GM12878 (cell line): ENCODE data around the gene CLEC18A. TPM values are rescaled to one million over a fixed set of nuclear protein-coding genes. Genes with fewer than 3 reads are reported as not detected.
"Not testable (repeated sequence)": the region's sequence is repeated elsewhere in the genome, so short reads cannot be mapped to it uniquely, and the experiment has no call there.

Source experiments
- ATAC-seq: fragments of 200-7000 bp; cut with Tn5 transposase; 3 replicates; pipeline ENCODE4 v1.9.1; 2020; ENCODE audit warnings: mild to moderate bottlenecking, moderate library complexity
- BruUV-seq: library from RNA; stranded (reverse); fragments of 400-500 nt; replicated peaks from 2 replicates; lab custom pipeline; 2021; lab: Mats Ljungman, UMichigan
- CTCF ChIA-PET: fragments of 300-600 bp; sonication (Branson Sonifier 250); formaldehyde crosslinking; extraction: SDS; loops from one replicate; lab custom pipeline; 2021; ENCODE audit warnings: inconsistent platforms; lab: Yijun Ruan, JAX
- POLR2A ChIA-PET: fragments of 350-600 bp; formaldehyde crosslinking; extraction: SDS; loops from one replicate; lab custom pipeline; 2021; ENCODE audit warnings: inconsistent platforms; lab: Charles Lee
- RAD21 ChIA-PET: fragments of 300-600 bp; sonication (Branson Sonifier 250); formaldehyde crosslinking; loops from one replicate; lab custom pipeline; 2023; ENCODE audit warnings: antibody characterized with exemption; ENCODE audit not compliant: unreplicated experiment; lab: Charles Lee
- SMC1A ChIA-PET: fragments of 300-600 bp; sonication (Branson Sonifier 250); formaldehyde crosslinking; loops from one replicate; lab custom pipeline; 2023; ENCODE audit not compliant: unreplicated experiment, uncharacterized antibody; lab: Charles Lee
- DNase-seq: peaks from one replicate; pipeline ENCODE4 v3.0.0-alpha.2; 2011; ENCODE audit warnings: low read depth, low spot score
- FAIRE-seq: peaks from 3 replicates; lab custom pipeline; 2011; peaks lifted over from hg19 to GRCh38; lab: Jason Lieb, UNC
- H2AFZ ChIP-seq: 2 replicates; pipeline ENCODE4 v1.6.0; 2011; ENCODE audit warnings: low read depth, low read length, control low read depth; ENCODE audit not compliant: control insufficient read depth
- H3K27ac ChIP-seq: 2 replicates; pipeline ENCODE4 v1.5.1; 2011; ENCODE audit warnings: control low read depth; ENCODE audit not compliant: control insufficient read depth, insufficient read depth
- H3K27me3 ChIP-seq, 2 experiments: replicated peaks in 1 of 2; 2 replicates each; pipeline versions ENCODE4 v1.6.0 to v1.6.1; 2011; ENCODE audit warnings: low read length in 1 of 2; ENCODE audit not compliant: control insufficient read depth in 2 of 2, insufficient read depth in 2 of 2
- H3K36me3 ChIP-seq, 2 experiments: 2 replicates each; pipeline ENCODE4 v1.5.1; 2011; ENCODE audit warnings: low read length in 1 of 2; ENCODE audit not compliant: control insufficient read depth in 2 of 2, insufficient read depth in 2 of 2
- H3K4me1 ChIP-seq: 2 replicates; pipeline ENCODE4 v1.6.1; 2011; ENCODE audit warnings: mild to moderate bottlenecking, low read length, moderate library complexity, mixed read lengths; ENCODE audit not compliant: control insufficient read depth, insufficient read depth
- H3K4me2 ChIP-seq: 2 replicates; pipeline ENCODE4 v1.6.0; 2011; ENCODE audit warnings: control low read depth; ENCODE audit not compliant: control insufficient read depth, insufficient read depth
- H3K4me3 ChIP-seq: fragments of 200-600 bp; sonication (generic); 2 replicates; pipeline ENCODE4 v1.5.1; 2016
- H3K79me2 ChIP-seq: 2 replicates; pipeline ENCODE4 v1.6.0; 2011; ENCODE audit warnings: low read length; ENCODE audit not compliant: control insufficient read depth, insufficient read depth
- H3K9ac ChIP-seq: 2 replicates; pipeline ENCODE4 v1.8.0; 2011; ENCODE audit warnings: low read length, control low read depth, mixed read lengths; ENCODE audit not compliant: control insufficient read depth, insufficient read depth
- H3K9me3 ChIP-seq: replicated peaks from 3 replicates; pipeline ENCODE4 v1.5.1; 2011; ENCODE audit warnings: mild to moderate bottlenecking, low read length; ENCODE audit not compliant: control insufficient read depth, insufficient read depth
- H4K20me1 ChIP-seq: 2 replicates; pipeline ENCODE4 v1.6.0; 2011; ENCODE audit not compliant: control insufficient read depth, insufficient read depth
- HCFC1 ChIP-seq: fragments of 150-350 bp; IDR thresholded peaks from 2 replicates; pipeline ENCODE4 v1.6.1; 2014; ENCODE audit warnings: low read length
- WGBS: methylation state at CpG from one replicate; pipeline ENCODE4 v1.1.6; 2016; ENCODE audit warnings: low lambda C conversion rate; ENCODE audit not compliant: insufficient replicate concordance, insufficient coverage; ENCODE audit errors: missing lambda C conversion rate; 5-methylcytosine and 5-hydroxymethylcytosine counted together
- in situ Hi-C: fragments of 300-500 bp; cut with MboI; formaldehyde crosslinking; loops from 9 replicates; pipeline ENCODE4 v1.14.3; 2018; ENCODE audit warnings: mixed read lengths
- intact Hi-C: fragments of 100-400 bp; cut with micrococcal nuclease; formaldehyde crosslinking; loops from one replicate; pipeline ENCODE4 v1.14.2; 2022; ENCODE audit not compliant: unreplicated experiment
- polyA plus RNA-seq, 11 experiments: library from polyadenylated mRNA; depleted of rRNA in 4 of 11; unstranded in 6 of 11; stranded (reverse) in 5 of 11; fragments of >200 nt; fragmentation: Nextera tagmentation in 4 of 11; fragmentation: Illumina TruSeq in 1 of 11; extraction: Ambion mirVana in 4 of 11; extraction: Trizol in 1 of 11; gene quantifications; 1 replicate in 1 of 11; 2 replicates in 10 of 11; pipeline versions ENCODE4 v1.2.1 to v1.2.3, GENCODE V29; 2011 to 2016; ENCODE audit warnings: inconsistent platforms in 2 of 11, missing spikeins in 2 of 11, low read depth in 1 of 11
- total RNA-seq, 4 experiments: library from RNA; depleted of rRNA in 3 of 4; stranded (reverse); fragments of >200 nt in 3 of 4; fragmentation: Illumina TruSeq in 1 of 4; extraction: Trizol in 1 of 4; gene quantifications; 2 replicates each; pipeline versions ENCODE4 v1.2.1 to v1.2.3, GENCODE V29; 2013 to 2021

The CLEC18A gene
- total and polyA plus RNA-seq, 10 of the 15 experiments (the other 5 are each of a cell fraction or from before 2014, with no cell fraction given) = 0.03 to 0.26 (median 0.10) TPM; not detected in 4

GRCh38 chr16:69942627-69943170 lies 8.4 kb upstream of the CLEC18A start (continued):
- no peak for TF ChIP-seq HCFC1

- H3K27me3 ChIP-seq, H3K4me3 ChIP-seq, H3K27ac ChIP-seq, H3K4me1 ChIP-seq, CTCF ChIA-PET, POLR2A ChIA-PET, H3K36me3 ChIP-seq, DNase-seq, H3K79me2 ChIP-seq, BruUV-seq, ATAC-seq, H4K20me1 ChIP-seq, SMC1A ChIA-PET, H2AFZ ChIP-seq, H3K9ac ChIP-seq, H3K4me2 ChIP-seq, RAD21 ChIA-PET, H3K9me3 ChIP-seq, in situ Hi-C loops, FAIRE-seq, intact Hi-C loops: not testable (repeated sequence)
- WGBS = 92% methylated on average over 15 of the region's 21 CpGs
Measured at GRCh38 chr16:69943241-69944036, 7.7 kb upstream of the CLEC18A start.

- BruUV-seq, H3K9me3 ChIP-seq, in situ Hi-C loops, H2AFZ ChIP-seq, H3K27ac ChIP-seq, H3K9ac ChIP-seq, H3K36me3 ChIP-seq, H3K4me3 ChIP-seq, H3K27me3 ChIP-seq, RAD21 ChIA-PET, POLR2A ChIA-PET, H3K79me2 ChIP-seq, DNase-seq, H4K20me1 ChIP-seq, intact Hi-C loops, H3K4me1 ChIP-seq, CTCF ChIA-PET, SMC1A ChIA-PET, H3K4me2 ChIP-seq, ATAC-seq, FAIRE-seq: not testable (repeated sequence)
- no CpG with 5 or more reads among the region's 17 CpGs for WGBS
Measured at GRCh38 chr16:69950411-69950810, 723 bp upstream of the CLEC18A start.

GRCh38 chr16:69951672-69952031 lies 518 bp downstream of the CLEC18A start:
- WGBS = no CpG with 5 or more reads among the region's 14 CpGs
- FAIRE-seq, CTCF ChIA-PET, in situ Hi-C loops, H3K4me1 ChIP-seq, ATAC-seq, H3K4me2 ChIP-seq, H3K4me3 ChIP-seq, BruUV-seq, H2AFZ ChIP-seq, H3K36me3 ChIP-seq, intact Hi-C loops, H3K9me3 ChIP-seq, H3K79me2 ChIP-seq, H3K27ac ChIP-seq, H4K20me1 ChIP-seq, H3K27me3 ChIP-seq, DNase-seq, RAD21 ChIA-PET, POLR2A ChIA-PET, H3K9ac ChIP-seq, SMC1A ChIA-PET: not testable (repeated sequence)
